MM.1S (cell line): ENCODE data around the gene LYRM4.

Source experiments
- DNase-seq: peaks from one replicate; pipeline ENCODE4 v3.0.0-alpha.2; 2015
- H2AFZ ChIP-seq: fragments of 300-600 bp; sonication (generic); 2 replicates; pipeline ENCODE4 v1.6.0; 2016; ENCODE audit warnings: antibody characterized with exemption, low read length
- H3F3A ChIP-seq: fragments of 300-600 bp; sonication (generic); 2 replicates; pipeline ENCODE4 v1.6.1; 2016; ENCODE audit warnings: mild to moderate bottlenecking, antibody characterized with exemption, low read length, moderate library complexity, mixed read lengths; ENCODE audit not compliant: insufficient read depth
- H3K27ac ChIP-seq: fragments of 300-600 bp; sonication (generic); 2 replicates; pipeline ENCODE4 v1.5.1; 2016; ENCODE audit warnings: mild to moderate bottlenecking, low read length
- H3K27me3 ChIP-seq: fragments of 300-600 bp; sonication (generic); replicated peaks from 2 replicates; pipeline ENCODE4 v1.6.0; 2016; ENCODE audit warnings: low read length; ENCODE audit not compliant: insufficient read depth
- H3K36me3 ChIP-seq: fragments of 300-600 bp; sonication (generic); replicated peaks from 2 replicates; pipeline ENCODE4 v1.6.1; 2016; ENCODE audit warnings: mild to moderate bottlenecking, low read length, mixed read lengths; ENCODE audit not compliant: insufficient read depth
- H3K4me1 ChIP-seq: fragments of 300-600 bp; sonication (generic); 2 replicates; pipeline ENCODE4 v1.6.1; 2016; ENCODE audit warnings: low read length, mixed read lengths
- H3K4me2 ChIP-seq: fragments of 300-600 bp; sonication (generic); 2 replicates; pipeline ENCODE4 v1.6.0; 2016; ENCODE audit warnings: low read depth, low read length
- H3K4me3 ChIP-seq: fragments of 300-600 bp; sonication (generic); 2 replicates; pipeline ENCODE4 v1.5.1; 2016; ENCODE audit warnings: low read length, mixed read lengths
- H3K79me2 ChIP-seq: fragments of 300-600 bp; sonication (generic); 2 replicates; pipeline ENCODE4 v1.6.1; 2016; ENCODE audit warnings: mixed run types, low read length, mixed read lengths
- H3K9ac ChIP-seq: fragments of 300-600 bp; sonication (generic); 2 replicates; pipeline ENCODE4 v1.6.1; 2016; ENCODE audit warnings: low read length, mixed read lengths
- H3K9me2 ChIP-seq: fragments of 300-600 bp; sonication (generic); replicated peaks from 2 replicates; pipeline ENCODE4 v1.6.1; 2016; ENCODE audit warnings: mild to moderate bottlenecking, low read length, mixed read lengths; ENCODE audit not compliant: insufficient read depth
- H3K9me3 ChIP-seq: fragments of 300-600 bp; sonication (generic); replicated peaks from 2 replicates; pipeline ENCODE4 v1.6.1; 2016; ENCODE audit warnings: mild to moderate bottlenecking, low read length, mixed read lengths; ENCODE audit not compliant: insufficient read depth
- H4K20me1 ChIP-seq: fragments of 300-600 bp; sonication (generic); 2 replicates; pipeline ENCODE4 v1.6.1; 2016; ENCODE audit warnings: mild to moderate bottlenecking, low read length, moderate library complexity, mixed read lengths; ENCODE audit not compliant: insufficient read depth
- EZH2 ChIP-seq: fragments of 300-600 bp; sonication (generic); optimal IDR thresholded peaks from 2 replicates; pipeline ENCODE3; 2017; ENCODE audit warnings: low read depth, mild to moderate bottlenecking, antibody characterized with exemption, low read length, mixed read lengths
- EZH2phosphoT487 ChIP-seq: fragments of 300-600 bp; sonication (generic); IDR thresholded peaks from 2 replicates; pipeline ENCODE4 v1.6.1; 2018; ENCODE audit warnings: antibody characterized with exemption, low read length
- TF ChIP-seq, protein P1 (sequence below): fragments of 300-600 bp; sonication (generic); IDR thresholded peaks from 2 replicates; pipeline ENCODE4 v1.5.1; 2016; ENCODE audit warnings: antibody characterized with exemption, low read length, mixed read lengths

LYRM4 gene

DNA sequence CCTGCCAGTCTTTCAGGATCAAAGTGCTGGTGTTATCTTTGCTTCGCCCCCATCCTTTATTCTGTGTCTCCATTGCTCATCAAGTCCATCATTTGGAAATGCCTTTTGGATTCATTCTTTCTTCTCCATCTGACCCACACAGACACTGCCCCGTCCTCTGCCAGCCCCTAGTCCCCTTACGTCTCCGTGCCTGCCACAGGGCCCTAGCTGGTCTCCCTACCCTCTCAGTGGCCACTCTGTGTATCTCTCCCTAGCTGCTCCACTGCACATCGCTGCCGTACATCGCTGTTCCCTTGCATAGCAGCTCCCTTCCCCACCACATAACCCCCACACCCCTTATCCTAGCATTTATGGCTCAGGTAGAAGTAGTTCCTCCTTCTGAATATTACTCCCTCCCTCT, 159.9 kb downstream of the LYRM4 start:
- H2AFZ ChIP-seq: no peak overlapping the region
- DNase-seq: no peak
- no peak overlapping the region for H3K9ac ChIP-seq

GRCh38 chr6:5099537-5099936, 161.2 kb downstream of the LYRM4 start:
- Histone ChIP-seq H3F3A (no peaks in the 10 kb centered on the region), H3K79me2 (no peaks in the 10 kb centered on the region), H3K27ac (no peak overlapping the region), H3K9ac (no peak overlapping the region), H3K9me3 (no peaks in the 10 kb centered on the region), H3K36me3 (no peaks in the 10 kb centered on the region), H3K27me3 (no peaks in the 10 kb centered on the region), H3K9me2 (no peaks in the 10 kb centered on the region), H3K4me1 (peaks cover 2% of the 10 kb centered on the region; the same call in 1 of the 2 replicates), H3K4me3 (no peak overlapping the region), H4K20me1 (no peaks in the 10 kb centered on the region), H2AFZ (no peak overlapping the region), H3K4me2 (no peak overlapping the region)
- TF ChIP-seq EZH2phosphoT487 (no peak), EZH2 (no peak)
- TF ChIP-seq, protein P1, sequence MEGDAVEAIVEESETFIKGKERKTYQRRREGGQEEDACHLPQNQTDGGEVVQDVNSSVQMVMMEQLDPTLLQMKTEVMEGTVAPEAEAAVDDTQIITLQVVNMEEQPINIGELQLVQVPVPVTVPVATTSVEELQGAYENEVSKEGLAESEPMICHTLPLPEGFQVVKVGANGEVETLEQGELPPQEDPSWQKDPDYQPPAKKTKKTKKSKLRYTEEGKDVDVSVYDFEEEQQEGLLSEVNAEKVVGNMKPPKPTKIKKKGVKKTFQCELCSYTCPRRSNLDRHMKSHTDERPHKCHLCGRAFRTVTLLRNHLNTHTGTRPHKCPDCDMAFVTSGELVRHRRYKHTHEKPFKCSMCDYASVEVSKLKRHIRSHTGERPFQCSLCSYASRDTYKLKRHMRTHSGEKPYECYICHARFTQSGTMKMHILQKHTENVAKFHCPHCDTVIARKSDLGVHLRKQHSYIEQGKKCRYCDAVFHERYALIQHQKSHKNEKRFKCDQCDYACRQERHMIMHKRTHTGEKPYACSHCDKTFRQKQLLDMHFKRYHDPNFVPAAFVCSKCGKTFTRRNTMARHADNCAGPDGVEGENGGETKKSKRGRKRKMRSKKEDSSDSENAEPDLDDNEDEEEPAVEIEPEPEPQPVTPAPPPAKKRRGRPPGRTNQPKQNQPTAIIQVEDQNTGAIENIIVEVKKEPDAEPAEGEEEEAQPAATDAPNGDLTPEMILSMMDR: no peak
- DNase-seq: no peak

More for the DNA sequence above, 159.9 kb downstream of the LYRM4 start:
- Histone ChIP-seq H3K4me3 (no peak overlapping the region), H3K36me3 (no peaks in the 10 kb centered on the region), H3K9me3 (no peaks in the 10 kb centered on the region), H3K79me2 (no peaks in the 10 kb centered on the region), H4K20me1 (no peaks in the 10 kb centered on the region), H3K9me2 (no peaks in the 10 kb centered on the region), H3K27ac (no peak overlapping the region), H3K27me3 (no peaks in the 10 kb centered on the region), H3K4me1 (no peaks in the 10 kb centered on the region), H3F3A (no peaks in the 10 kb centered on the region), H3K4me2 (no peak overlapping the region)
- TF ChIP-seq EZH2phosphoT487: no peak
- TF ChIP-seq, protein P1: no peak
- no peak for TF ChIP-seq EZH2

DNA sequence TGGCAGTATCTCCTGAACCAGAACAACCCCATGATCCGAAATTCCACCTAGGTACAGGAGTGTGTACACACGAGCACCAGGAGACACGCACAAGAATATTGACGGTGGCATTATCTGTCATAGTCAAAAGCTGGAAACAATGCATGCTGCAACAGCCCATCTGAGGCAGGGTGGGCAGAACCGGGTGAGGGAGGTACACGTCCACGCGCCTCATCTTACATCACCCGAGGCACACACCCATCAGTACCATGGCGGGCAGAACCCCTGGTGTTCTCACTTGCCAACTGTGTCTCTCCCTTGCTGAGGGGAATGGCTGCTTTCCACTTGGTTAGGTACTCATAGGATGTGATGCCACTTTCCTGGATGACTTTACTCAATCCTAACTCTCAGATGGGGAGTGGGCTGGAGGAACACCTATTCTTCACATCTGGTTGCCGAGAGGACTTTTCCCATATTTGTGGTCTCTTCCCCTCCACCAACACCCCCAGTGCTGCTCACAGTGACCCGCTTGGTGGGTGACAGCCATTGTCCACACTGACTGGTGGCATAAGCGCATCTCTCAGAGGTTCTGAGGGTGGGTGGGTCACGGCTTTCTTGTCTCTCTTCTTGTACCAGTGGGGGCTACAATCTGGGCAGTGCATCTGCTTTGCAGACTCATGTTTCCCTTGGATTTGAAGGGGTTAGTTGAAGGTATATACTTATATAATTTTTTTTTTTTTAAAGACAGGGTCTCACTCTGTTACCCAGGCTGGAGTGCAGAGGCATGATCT, 162.1 kb downstream of the LYRM4 start:
- DNase-seq: no peak
- Histone ChIP-seq H3K4me3 (no peak overlapping the region), H3K79me2 (no peaks in the 10 kb centered on the region), H3K9me3 (no peaks in the 10 kb centered on the region), H3K27ac (no peak overlapping the region), H3K9ac (no peak overlapping the region), H3K9me2 (no peaks in the 10 kb centered on the region), H3K36me3 (no peaks in the 10 kb centered on the region), H3K4me1 (peaks cover 5% of the 10 kb centered on the region; the same call in 1 of the 2 replicates), H4K20me1 (no peaks in the 10 kb centered on the region), H3F3A (no peaks in the 10 kb centered on the region), H2AFZ (no peak overlapping the region), H3K27me3 (no peaks in the 10 kb centered on the region), H3K4me2 (no peak overlapping the region)
- TF ChIP-seq EZH2phosphoT487 (no peak), EZH2 (no peak)
- TF ChIP-seq, protein P1: no peak
